Thymus (tissue), 11 donors: ENCODE results near the gene ANGPTL4. TPM values are rescaled to one million over a fixed set of nuclear protein-coding genes. Genes with fewer than 3 reads are reported as not detected.

Experiments used
- DNase-seq, 9 donors: peaks; one replicate each; pipeline ENCODE4 v3.0.0-alpha.2; 2013; ENCODE audit warnings: low spot score in 9 of 9, low read depth in 6 of 9, missing footprints in 1 of 9
- H3K27ac ChIP-seq, 2 donors: one replicate each; pipeline ENCODE4 v1.5.1; 2013; ENCODE audit warnings: control low read depth in 1 of 2, low read depth in 1 of 2, low read length in 1 of 2, mild to moderate bottlenecking in 1 of 2, moderate library complexity in 1 of 2
- H3K27me3 ChIP-seq, 2 donors: one replicate each; pipeline ENCODE4 v1.5.1; 2013; ENCODE audit warnings: low read length in 1 of 2; ENCODE audit not compliant: control insufficient read depth in 2 of 2, insufficient read depth in 1 of 2
- H3K36me3 ChIP-seq, 2 donors: one replicate each; pipeline ENCODE4 v1.5.1; 2013; ENCODE audit warnings: low read length in 1 of 2, mild to moderate bottlenecking in 1 of 2, moderate library complexity in 1 of 2; ENCODE audit not compliant: control insufficient read depth in 2 of 2, insufficient read depth in 2 of 2
- H3K4me1 ChIP-seq, 2 donors: one replicate each; pipeline ENCODE4 v1.5.1; 2013; ENCODE audit warnings: low read length in 2 of 2; ENCODE audit not compliant: control insufficient read depth in 2 of 2, insufficient read depth in 2 of 2
- H3K4me3 ChIP-seq, 2 donors: one replicate each; pipeline ENCODE4 v1.5.1; 2013; ENCODE audit warnings: low read length in 2 of 2, control low read depth in 1 of 2, mild to moderate bottlenecking in 1 of 2
- H3K9me3 ChIP-seq, 2 donors: one replicate each; pipeline ENCODE4 v1.5.1; 2013; ENCODE audit warnings: low read length in 1 of 2, mild to moderate bottlenecking in 1 of 2; ENCODE audit not compliant: control insufficient read depth in 2 of 2, insufficient read depth in 1 of 2
- WGBS: extraction: QIAGEN DNeasy Blood & Tissue Kit; methylation state at CpG from one replicate; pipeline ENCODE4 v1.1.7; 2013; 5-methylcytosine and 5-hydroxymethylcytosine counted together
- polyA plus RNA-seq: library from polyadenylated mRNA; stranded (reverse); fragments of 200-250 nt; gene quantifications from one replicate; pipeline ENCODE4 v1.2.3, GENCODE V29; 2013
- total RNA-seq: library from RNA; stranded (reverse); fragments of 120-200 nt; gene quantifications from one replicate; pipeline ENCODE4 v1.2.4, GENCODE V29; 2013
- donor health status: healthy.

ANGPTL4 gene
- total and polyA plus RNA-seq, 2 donors: 0.42 to 14.4 TPM

DNA sequence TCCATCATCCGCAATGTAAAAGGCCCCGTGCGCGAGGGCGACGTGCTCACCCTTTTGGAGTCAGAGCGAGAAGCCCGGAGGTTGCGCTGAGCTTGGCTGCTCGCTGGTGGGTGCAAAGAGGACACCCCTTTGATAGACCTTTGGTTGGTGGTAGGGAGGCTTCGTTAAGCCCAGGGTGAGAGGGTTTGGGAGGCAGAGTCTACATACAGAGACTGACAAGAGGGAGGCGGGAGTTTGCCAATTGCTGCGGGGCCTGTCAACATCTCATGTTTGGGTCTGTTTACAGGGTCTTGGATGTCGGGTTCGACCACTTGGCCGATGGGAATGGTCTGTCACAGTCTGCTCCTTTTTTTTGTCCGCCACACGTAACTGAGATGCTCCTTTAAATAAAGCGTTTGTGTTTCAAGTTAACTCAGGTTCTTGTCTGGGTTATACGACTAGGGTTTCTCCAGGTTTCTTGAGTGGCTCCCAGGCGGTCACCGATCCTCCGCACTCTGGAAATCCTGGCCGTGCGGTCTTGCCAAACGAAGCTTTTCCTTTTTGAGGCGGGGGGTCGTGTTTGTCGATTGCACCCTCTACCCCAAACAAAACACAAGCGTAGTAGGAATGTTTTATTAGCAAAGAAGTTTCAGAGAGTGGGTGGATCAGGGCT, 41.8 kb upstream of the ANGPTL4 start:
- H3K4me3 ChIP-seq: peak overlapping the region; percentile 85 to 95
- DNase-seq: no peak
- peaks cover 2 to 4% of the 10 kb centered on the region in 2 donors for H3K9me3 ChIP-seq
- no peaks in the 10 kb centered on the region for H3K27me3 ChIP-seq
- peaks cover 15 to 30% of the 10 kb centered on the region in 2 donors for H3K4me1 ChIP-seq
- peak overlapping the region in 1 of 2 donors; percentile 68 for H3K27ac ChIP-seq
- 39% methylated on average over 30 of the region's 30 CpGs for WGBS
- peaks cover 21 to 26% of the 10 kb centered on the region in 2 donors for H3K36me3 ChIP-seq

GRCh38 chr19:8322638-8322997, 41.3 kb upstream of the ANGPTL4 start:
- H3K27me3 ChIP-seq: peaks cover 0 to under 1% of the 10 kb centered on the region in 2 donors
- H3K4me3 ChIP-seq: peak overlapping the region; percentile 85 to 95
- WGBS: 93% methylated on average over 7 of the region's 7 CpGs
- H3K36me3 ChIP-seq: peaks cover 21 to 24% of the 10 kb centered on the region in 2 donors
- no peak for DNase-seq
- H3K27ac ChIP-seq: no peak overlapping the region
- H3K9me3 ChIP-seq: peaks cover 2 to 4% of the 10 kb centered on the region in 2 donors
- peaks cover 15 to 28% of the 10 kb centered on the region in 2 donors for H3K4me1 ChIP-seq

DNA sequence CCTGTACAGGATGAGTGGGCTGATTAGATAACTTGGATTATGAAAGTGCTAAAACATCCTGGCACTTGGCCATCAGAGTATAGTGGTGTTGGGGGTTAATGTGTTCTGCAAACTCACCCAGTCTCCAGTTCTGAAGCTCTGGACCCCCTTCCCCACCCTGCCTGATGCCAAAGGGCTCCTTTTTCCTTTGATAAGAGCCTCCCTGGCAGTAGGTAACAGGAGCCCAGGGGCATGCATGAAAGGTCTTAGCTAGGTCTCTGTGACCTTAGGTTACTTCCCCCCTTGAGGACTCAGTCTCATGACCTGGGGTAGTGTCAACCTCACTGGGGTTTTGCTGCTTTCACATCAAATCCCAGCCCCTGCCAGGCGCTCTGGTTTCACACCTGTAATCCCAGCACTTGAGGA, 40.2 kb upstream of the ANGPTL4 start:
- WGBS: 98% methylated on average over 1 of the region's 1 CpG
- peaks cover 2 to 4% of the 10 kb centered on the region in 2 donors for H3K9me3 ChIP-seq
- no peak overlapping the region for H3K27ac ChIP-seq

GRCh38 chr19:8324186-8325050, 39.5 kb upstream of the ANGPTL4 start:
- Histone ChIP-seq H3K4me3 (no peak overlapping the region), H3K9me3 (peaks cover 2 to 4% of the 10 kb centered on the region in 2 donors), H3K36me3 (peaks cover 21 to 22% of the 10 kb centered on the region in 2 donors), H3K4me1 (peaks cover 15 to 25% of the 10 kb centered on the region in 2 donors), H3K27ac (no peak overlapping the region), H3K27me3 (peaks cover 0 to 10% of the 10 kb centered on the region in 2 donors)
- DNase-seq: no peak
- WGBS: 92% methylated on average over 17 of the region's 17 CpGs

More for the DNA sequence above, 40.2 kb upstream of the ANGPTL4 start:
- H3K4me3 ChIP-seq: no peak overlapping the region
- peaks cover 21 to 22% of the 10 kb centered on the region in 2 donors for H3K36me3 ChIP-seq
- peaks cover 0 to 9% of the 10 kb centered on the region in 2 donors for H3K27me3 ChIP-seq
- DNase-seq: no peak
- peaks cover 15 to 28% of the 10 kb centered on the region in 2 donors for H3K4me1 ChIP-seq

- Histone ChIP-seq H3K4me1 (peaks cover 11 to 15% of the 10 kb centered on the region in 2 donors), H3K4me3 (no peak overlapping the region), H3K27me3 (peaks cover 0 to 12% of the 10 kb centered on the region in 2 donors), H3K9me3 (peaks cover 2 to 4% of the 10 kb centered on the region in 2 donors), H3K27ac (no peak overlapping the region), H3K36me3 (peaks cover 21 to 22% of the 10 kb centered on the region in 2 donors)
- no peak for DNase-seq
- WGBS: 97% methylated on average over 3 of the region's 3 CpGs
Observed at GRCh38 chr19:8325454-8325853, 38.5 kb upstream of the ANGPTL4 start.

GRCh38 chr19:8329996-8330395, 34.0 kb upstream of the ANGPTL4 start:
- Histone ChIP-seq H3K36me3 (peaks cover 0 to under 1% of the 10 kb centered on the region in 2 donors), H3K9me3 (peaks cover 2 to 4% of the 10 kb centered on the region in 2 donors), H3K27me3 (peaks cover 31 to 52% of the 10 kb centered on the region in 2 donors), H3K4me3 (no peak overlapping the region), H3K27ac (no peak overlapping the region), H3K4me1 (peaks cover 0 to 2% of the 10 kb centered on the region in 2 donors)
- DNase-seq: no peak
- 89% methylated on average over 3 of the region's 3 CpGs for WGBS

DNA sequence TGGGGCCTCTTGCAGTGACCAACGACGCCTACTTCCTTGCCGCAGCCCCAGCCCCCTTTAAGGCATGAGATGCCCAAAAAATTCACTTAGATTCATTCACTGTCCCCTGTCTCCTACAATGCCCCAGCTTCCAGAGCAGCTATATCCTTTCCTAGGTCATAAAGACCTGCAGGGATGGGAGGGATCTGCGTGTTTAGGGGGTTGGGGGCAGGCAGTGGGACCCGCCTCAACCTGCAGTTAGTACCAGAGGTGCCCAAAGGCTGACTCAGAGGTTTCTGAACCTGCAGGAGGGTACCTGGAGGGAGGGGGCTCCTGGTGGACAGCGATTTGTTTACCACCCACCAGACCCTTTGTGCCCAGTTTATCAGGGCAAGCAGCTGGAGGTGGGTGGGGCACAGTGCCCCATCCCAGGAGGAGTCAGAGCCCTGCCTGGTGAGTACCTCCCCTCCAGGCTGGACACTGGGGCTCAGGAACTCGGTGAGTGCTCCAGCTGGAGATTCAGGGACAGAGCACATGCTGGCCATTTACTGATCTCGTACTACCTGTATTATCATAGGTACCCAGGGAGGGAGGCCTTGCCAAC, 32.6 kb upstream of the ANGPTL4 start:
- no peak for DNase-seq
- H3K9me3 ChIP-seq: peaks cover 2 to 4% of the 10 kb centered on the region in 2 donors
- H3K27me3 ChIP-seq: peaks cover 45 to 63% of the 10 kb centered on the region in 2 donors
- H3K4me3 ChIP-seq: no peak overlapping the region
- WGBS: 93% methylated on average over 8 of the region's 8 CpGs
- no peaks in the 10 kb centered on the region for H3K36me3 ChIP-seq
- peaks cover 4 to 8% of the 10 kb centered on the region in 2 donors for H3K4me1 ChIP-seq
- H3K27ac ChIP-seq: no peak overlapping the region

GRCh38 chr19:8332976-8333766, 30.8 kb upstream of the ANGPTL4 start:
- 38% methylated on average over 52 of the region's 52 CpGs for WGBS
- Histone ChIP-seq H3K27ac (no peak overlapping the region), H3K9me3 (peaks cover 0 to 4% of the 10 kb centered on the region in 2 donors), H3K27me3 (peaks cover 48 to 76% of the 10 kb centered on the region in 2 donors), H3K4me1 (peaks cover 4 to 8% of the 10 kb centered on the region in 2 donors), H3K4me3 (no peak overlapping the region), H3K36me3 (no peaks in the 10 kb centered on the region)
- DNase-seq: no peak
